GM12878 (cell line): ENCODE measurements around the gene GPC5. TPM values are rescaled to one million over a fixed set of nuclear protein-coding genes. Genes with fewer than 3 reads are reported as not detected.
"Not testable (repeated sequence)": the region's sequence is repeated elsewhere in the genome, so short reads cannot be mapped to it uniquely, and the experiment has no call there.

Experiments used
- ATAC-seq: fragments of 200-7000 bp; cut with Tn5 transposase; 3 replicates; pipeline ENCODE4 v1.9.1; 2020; ENCODE audit warnings: mild to moderate bottlenecking, moderate library complexity
- BruUV-seq: library from RNA; stranded (reverse); fragments of 400-500 nt; replicated peaks from 2 replicates; lab custom pipeline; 2021; lab: Mats Ljungman, UMichigan
- CTCF ChIA-PET: fragments of 300-600 bp; sonication (Branson Sonifier 250); formaldehyde crosslinking; extraction: SDS; loops from one replicate; lab custom pipeline; 2021; ENCODE audit warnings: inconsistent platforms; lab: Yijun Ruan, JAX
- POLR2A ChIA-PET: fragments of 350-600 bp; formaldehyde crosslinking; extraction: SDS; loops from one replicate; lab custom pipeline; 2021; ENCODE audit warnings: inconsistent platforms; lab: Charles Lee
- RAD21 ChIA-PET: fragments of 300-600 bp; sonication (Branson Sonifier 250); formaldehyde crosslinking; loops from one replicate; lab custom pipeline; 2023; ENCODE audit warnings: antibody characterized with exemption; ENCODE audit not compliant: unreplicated experiment; lab: Charles Lee
- SMC1A ChIA-PET: fragments of 300-600 bp; sonication (Branson Sonifier 250); formaldehyde crosslinking; loops from one replicate; lab custom pipeline; 2023; ENCODE audit not compliant: unreplicated experiment, uncharacterized antibody; lab: Charles Lee
- DNase-seq: peaks from one replicate; pipeline ENCODE4 v3.0.0-alpha.2; 2011; ENCODE audit warnings: low read depth, low spot score
- FAIRE-seq: peaks from 3 replicates; lab custom pipeline; 2011; peaks lifted over from hg19 to GRCh38; lab: Jason Lieb, UNC
- H2AFZ ChIP-seq: 2 replicates; pipeline ENCODE4 v1.6.0; 2011; ENCODE audit warnings: low read depth, low read length, control low read depth; ENCODE audit not compliant: control insufficient read depth
- H3K27ac ChIP-seq: 2 replicates; pipeline ENCODE4 v1.5.1; 2011; ENCODE audit warnings: control low read depth; ENCODE audit not compliant: control insufficient read depth, insufficient read depth
- H3K27me3 ChIP-seq, 2 experiments: replicated peaks in 1 of 2; 2 replicates each; pipeline versions ENCODE4 v1.6.0 to v1.6.1; 2011; ENCODE audit warnings: low read length in 1 of 2; ENCODE audit not compliant: control insufficient read depth in 2 of 2, insufficient read depth in 2 of 2
- H3K36me3 ChIP-seq, 2 experiments: 2 replicates each; pipeline ENCODE4 v1.5.1; 2011; ENCODE audit warnings: low read length in 1 of 2; ENCODE audit not compliant: control insufficient read depth in 2 of 2, insufficient read depth in 2 of 2
- H3K4me1 ChIP-seq: 2 replicates; pipeline ENCODE4 v1.6.1; 2011; ENCODE audit warnings: mild to moderate bottlenecking, low read length, moderate library complexity, mixed read lengths; ENCODE audit not compliant: control insufficient read depth, insufficient read depth
- H3K4me2 ChIP-seq: 2 replicates; pipeline ENCODE4 v1.6.0; 2011; ENCODE audit warnings: control low read depth; ENCODE audit not compliant: control insufficient read depth, insufficient read depth
- H3K4me3 ChIP-seq: fragments of 200-600 bp; sonication (generic); 2 replicates; pipeline ENCODE4 v1.5.1; 2016
- H3K79me2 ChIP-seq: 2 replicates; pipeline ENCODE4 v1.6.0; 2011; ENCODE audit warnings: low read length; ENCODE audit not compliant: control insufficient read depth, insufficient read depth
- H3K9ac ChIP-seq: 2 replicates; pipeline ENCODE4 v1.8.0; 2011; ENCODE audit warnings: low read length, control low read depth, mixed read lengths; ENCODE audit not compliant: control insufficient read depth, insufficient read depth
- H3K9me3 ChIP-seq: replicated peaks from 3 replicates; pipeline ENCODE4 v1.5.1; 2011; ENCODE audit warnings: mild to moderate bottlenecking, low read length; ENCODE audit not compliant: control insufficient read depth, insufficient read depth
- H4K20me1 ChIP-seq: 2 replicates; pipeline ENCODE4 v1.6.0; 2011; ENCODE audit not compliant: control insufficient read depth, insufficient read depth
- BMI1 ChIP-seq: fragments of 450-650 bp; IDR thresholded peaks from 2 replicates; pipeline ENCODE4 v1.6.1; 2016; ENCODE audit warnings: mild to moderate bottlenecking, moderate library complexity, borderline replicate concordance
- MEF2B ChIP-seq: fragments of 450-650 bp; IDR thresholded peaks from 2 replicates; pipeline ENCODE4 v1.6.1; 2018; ENCODE audit warnings: mild to moderate bottlenecking, moderate library complexity; ENCODE audit not compliant: partially characterized antibody, poor library complexity, severe bottlenecking
- MTA3 ChIP-seq: IDR thresholded peaks from 2 replicates; pipeline ENCODE4 v1.6.1; 2012; ENCODE audit warnings: low read length, inconsistent platforms, borderline replicate concordance
- TCF3 ChIP-seq: IDR thresholded peaks from 2 replicates; pipeline ENCODE4 v1.6.1; 2012; ENCODE audit warnings: low read depth, mild to moderate bottlenecking, low read length, borderline replicate concordance; ENCODE audit not compliant: insufficient read depth
- ZNF24 ChIP-seq: fragments of 450-650 bp; IDR thresholded peaks from 2 replicates; pipeline ENCODE4 v1.6.1; 2017; ENCODE audit warnings: antibody characterized with exemption, mild to moderate bottlenecking
- WGBS: methylation state at CpG from one replicate; pipeline ENCODE4 v1.1.6; 2016; ENCODE audit warnings: low lambda C conversion rate; ENCODE audit not compliant: insufficient replicate concordance, insufficient coverage; ENCODE audit errors: missing lambda C conversion rate; 5-methylcytosine and 5-hydroxymethylcytosine counted together
- in situ Hi-C: fragments of 300-500 bp; cut with MboI; formaldehyde crosslinking; loops from 9 replicates; pipeline ENCODE4 v1.14.3; 2018; ENCODE audit warnings: mixed read lengths
- intact Hi-C: fragments of 100-400 bp; cut with micrococcal nuclease; formaldehyde crosslinking; loops from one replicate; pipeline ENCODE4 v1.14.2; 2022; ENCODE audit not compliant: unreplicated experiment
- polyA plus RNA-seq, 11 experiments: library from polyadenylated mRNA; depleted of rRNA in 4 of 11; unstranded in 6 of 11; stranded (reverse) in 5 of 11; fragments of >200 nt; fragmentation: Nextera tagmentation in 4 of 11; fragmentation: Illumina TruSeq in 1 of 11; extraction: Ambion mirVana in 4 of 11; extraction: Trizol in 1 of 11; gene quantifications; 1 replicate in 1 of 11; 2 replicates in 10 of 11; pipeline versions ENCODE4 v1.2.1 to v1.2.3, GENCODE V29; 2011 to 2016; ENCODE audit warnings: inconsistent platforms in 2 of 11, missing spikeins in 2 of 11, low read depth in 1 of 11
- total RNA-seq, 4 experiments: library from RNA; depleted of rRNA in 3 of 4; stranded (reverse); fragments of >200 nt in 3 of 4; fragmentation: Illumina TruSeq in 1 of 4; extraction: Trizol in 1 of 4; gene quantifications; 2 replicates each; pipeline versions ENCODE4 v1.2.1 to v1.2.3, GENCODE V29; 2013 to 2021
- TF ChIP-seq, protein P1 (sequence below): fragments of 450-650 bp; IDR thresholded peaks from 2 replicates; pipeline ENCODE4 v1.6.1; 2017; ENCODE audit warnings: antibody characterized with exemption, mild to moderate bottlenecking, moderate library complexity
- TF ChIP-seq, protein P2 (sequence below): IDR thresholded peaks from 2 replicates; pipeline ENCODE4 v1.6.1; 2012; ENCODE audit warnings: improper control_type of control experiment, low read depth, low read length; ENCODE audit not compliant: insufficient replicate concordance

The GPC5 gene
- total and polyA plus RNA-seq, 10 of the 15 experiments (the other 5 are each of a cell fraction or from before 2014, with no cell fraction given) = 0.05 to 0.87 (median 0.44) TPM; not detected in 1

GRCh38 chr13:92745258-92745657 is 1346.8 kb downstream of the GPC5 start (continued):
- TF ChIP-seq, protein P1, sequence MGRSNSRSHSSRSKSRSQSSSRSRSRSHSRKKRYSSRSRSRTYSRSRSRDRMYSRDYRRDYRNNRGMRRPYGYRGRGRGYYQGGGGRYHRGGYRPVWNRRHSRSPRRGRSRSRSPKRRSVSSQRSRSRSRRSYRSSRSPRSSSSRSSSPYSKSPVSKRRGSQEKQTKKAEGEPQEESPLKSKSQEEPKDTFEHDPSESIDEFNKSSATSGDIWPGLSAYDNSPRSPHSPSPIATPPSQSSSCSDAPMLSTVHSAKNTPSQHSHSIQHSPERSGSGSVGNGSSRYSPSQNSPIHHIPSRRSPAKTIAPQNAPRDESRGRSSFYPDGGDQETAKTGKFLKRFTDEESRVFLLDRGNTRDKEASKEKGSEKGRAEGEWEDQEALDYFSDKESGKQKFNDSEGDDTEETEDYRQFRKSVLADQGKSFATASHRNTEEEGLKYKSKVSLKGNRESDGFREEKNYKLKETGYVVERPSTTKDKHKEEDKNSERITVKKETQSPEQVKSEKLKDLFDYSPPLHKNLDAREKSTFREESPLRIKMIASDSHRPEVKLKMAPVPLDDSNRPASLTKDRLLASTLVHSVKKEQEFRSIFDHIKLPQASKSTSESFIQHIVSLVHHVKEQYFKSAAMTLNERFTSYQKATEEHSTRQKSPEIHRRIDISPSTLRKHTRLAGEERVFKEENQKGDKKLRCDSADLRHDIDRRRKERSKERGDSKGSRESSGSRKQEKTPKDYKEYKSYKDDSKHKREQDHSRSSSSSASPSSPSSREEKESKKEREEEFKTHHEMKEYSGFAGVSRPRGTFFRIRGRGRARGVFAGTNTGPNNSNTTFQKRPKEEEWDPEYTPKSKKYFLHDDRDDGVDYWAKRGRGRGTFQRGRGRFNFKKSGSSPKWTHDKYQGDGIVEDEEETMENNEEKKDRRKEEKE = no peak

DNA sequence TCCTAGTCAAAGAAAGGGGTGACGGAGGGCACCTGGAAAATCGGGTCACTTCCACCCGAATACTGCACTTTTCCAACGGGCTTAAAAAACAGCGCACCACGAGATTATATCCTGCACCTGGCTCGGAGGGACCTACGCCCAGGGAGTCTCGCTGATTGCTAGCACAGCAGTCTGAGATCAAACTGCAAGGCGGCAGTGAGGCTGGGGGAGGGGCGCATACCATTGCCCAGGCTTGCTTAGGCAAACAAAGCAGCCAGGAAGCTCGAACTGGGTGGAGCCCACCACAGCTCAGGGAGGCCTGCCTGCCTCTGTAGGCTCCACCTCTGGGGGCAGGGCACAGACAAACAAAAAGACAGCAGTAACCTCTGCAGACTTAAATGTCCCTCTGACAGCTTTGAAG is 1354.3 kb downstream of the GPC5 start:
- SMC1A ChIA-PET, H3K9me3 ChIP-seq, BruUV-seq: not testable (repeated sequence)

GRCh38 chr13:92761710-92762109 is 1363.3 kb downstream of the GPC5 start:
- ATAC-seq = no peak
- Histone ChIP-seq H3K36me3 (no peaks in the 10 kb centered on the region), H2AFZ (no peak overlapping the region), H3K4me1 (no peaks in the 10 kb centered on the region), H3K79me2 (no peaks in the 10 kb centered on the region), H4K20me1 (no peaks in the 10 kb centered on the region), H3K27me3 (no peaks in the 10 kb centered on the region), H3K9ac (no peak overlapping the region), H3K27ac (no peak overlapping the region), H3K9me3 (no peaks in the 10 kb centered on the region), H3K4me3 (no peak overlapping the region), H3K4me2 (no peak overlapping the region)
- WGBS = 0% methylated on average over 1 of the region's 1 CpG
- CTCF ChIA-PET = no interaction called here
- intact Hi-C loops (no loop called here), in situ Hi-C loops (no loop called here)
- DNase-seq = no peak
- SMC1A ChIA-PET = no interaction called here
- BruUV-seq = no TSS peak
- no peak for FAIRE-seq
- RAD21 ChIA-PET = no interaction called here
- POLR2A ChIA-PET = no interaction called here
- TF ChIP-seq MEF2B (no peak), ZNF24 (no peak), BMI1 (no peak), MTA3 (no peak), TCF3 (no peak)
- TF ChIP-seq, protein P2, sequence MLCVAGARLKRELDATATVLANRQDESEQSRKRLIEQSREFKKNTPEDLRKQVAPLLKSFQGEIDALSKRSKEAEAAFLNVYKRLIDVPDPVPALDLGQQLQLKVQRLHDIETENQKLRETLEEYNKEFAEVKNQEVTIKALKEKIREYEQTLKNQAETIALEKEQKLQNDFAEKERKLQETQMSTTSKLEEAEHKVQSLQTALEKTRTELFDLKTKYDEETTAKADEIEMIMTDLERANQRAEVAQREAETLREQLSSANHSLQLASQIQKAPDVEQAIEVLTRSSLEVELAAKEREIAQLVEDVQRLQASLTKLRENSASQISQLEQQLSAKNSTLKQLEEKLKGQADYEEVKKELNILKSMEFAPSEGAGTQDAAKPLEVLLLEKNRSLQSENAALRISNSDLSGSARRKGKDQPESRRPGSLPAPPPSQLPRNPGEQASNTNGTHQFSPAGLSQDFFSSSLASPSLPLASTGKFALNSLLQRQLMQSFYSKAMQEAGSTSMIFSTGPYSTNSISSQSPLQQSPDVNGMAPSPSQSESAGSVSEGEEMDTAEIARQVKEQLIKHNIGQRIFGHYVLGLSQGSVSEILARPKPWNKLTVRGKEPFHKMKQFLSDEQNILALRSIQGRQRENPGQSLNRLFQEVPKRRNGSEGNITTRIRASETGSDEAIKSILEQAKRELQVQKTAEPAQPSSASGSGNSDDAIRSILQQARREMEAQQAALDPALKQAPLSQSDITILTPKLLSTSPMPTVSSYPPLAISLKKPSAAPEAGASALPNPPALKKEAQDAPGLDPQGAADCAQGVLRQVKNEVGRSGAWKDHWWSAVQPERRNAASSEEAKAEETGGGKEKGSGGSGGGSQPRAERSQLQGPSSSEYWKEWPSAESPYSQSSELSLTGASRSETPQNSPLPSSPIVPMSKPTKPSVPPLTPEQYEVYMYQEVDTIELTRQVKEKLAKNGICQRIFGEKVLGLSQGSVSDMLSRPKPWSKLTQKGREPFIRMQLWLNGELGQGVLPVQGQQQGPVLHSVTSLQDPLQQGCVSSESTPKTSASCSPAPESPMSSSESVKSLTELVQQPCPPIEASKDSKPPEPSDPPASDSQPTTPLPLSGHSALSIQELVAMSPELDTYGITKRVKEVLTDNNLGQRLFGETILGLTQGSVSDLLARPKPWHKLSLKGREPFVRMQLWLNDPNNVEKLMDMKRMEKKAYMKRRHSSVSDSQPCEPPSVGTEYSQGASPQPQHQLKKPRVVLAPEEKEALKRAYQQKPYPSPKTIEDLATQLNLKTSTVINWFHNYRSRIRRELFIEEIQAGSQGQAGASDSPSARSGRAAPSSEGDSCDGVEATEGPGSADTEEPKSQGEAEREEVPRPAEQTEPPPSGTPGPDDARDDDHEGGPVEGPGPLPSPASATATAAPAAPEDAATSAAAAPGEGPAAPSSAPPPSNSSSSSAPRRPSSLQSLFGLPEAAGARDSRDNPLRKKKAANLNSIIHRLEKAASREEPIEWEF = no peak

More for the DNA sequence above, 1354.3 kb downstream of the GPC5 start:
- POLR2A ChIA-PET, CTCF ChIA-PET, H3K36me3 ChIP-seq, H3K4me3 ChIP-seq, in situ Hi-C loops, H3K79me2 ChIP-seq, intact Hi-C loops, H3K9ac ChIP-seq, H3K4me1 ChIP-seq, H3K27me3 ChIP-seq, H3K4me2 ChIP-seq, H2AFZ ChIP-seq, DNase-seq, FAIRE-seq, H3K27ac ChIP-seq, ATAC-seq, RAD21 ChIA-PET, H4K20me1 ChIP-seq: not testable (repeated sequence)
- WGBS = 31% methylated on average over 9 of the region's 12 CpGs
